ENCODE results near the gene SASH3.

- no peak for TF ChIP-seq CTCF (tag by site-specific recombination; IDR thresholded peaks at IDR 0.05)
- TF ChIP-seq ZNF639 (tag by site-specific recombination; IDR thresholded peaks at IDR 0.05) = no peak
- no peak for TF ChIP-seq ZNF626 (tag by site-specific recombination; IDR thresholded peaks at IDR 0.05)
- TF ChIP-seq ZNF239 (tag by site-specific recombination; IDR thresholded peaks at IDR 0.05) = no peak
- no peak for TF ChIP-seq ZNF211 (tag by site-specific recombination; IDR thresholded peaks at IDR 0.05; ENCODE audit: low read depth)
- TF ChIP-seq, protein P1, sequence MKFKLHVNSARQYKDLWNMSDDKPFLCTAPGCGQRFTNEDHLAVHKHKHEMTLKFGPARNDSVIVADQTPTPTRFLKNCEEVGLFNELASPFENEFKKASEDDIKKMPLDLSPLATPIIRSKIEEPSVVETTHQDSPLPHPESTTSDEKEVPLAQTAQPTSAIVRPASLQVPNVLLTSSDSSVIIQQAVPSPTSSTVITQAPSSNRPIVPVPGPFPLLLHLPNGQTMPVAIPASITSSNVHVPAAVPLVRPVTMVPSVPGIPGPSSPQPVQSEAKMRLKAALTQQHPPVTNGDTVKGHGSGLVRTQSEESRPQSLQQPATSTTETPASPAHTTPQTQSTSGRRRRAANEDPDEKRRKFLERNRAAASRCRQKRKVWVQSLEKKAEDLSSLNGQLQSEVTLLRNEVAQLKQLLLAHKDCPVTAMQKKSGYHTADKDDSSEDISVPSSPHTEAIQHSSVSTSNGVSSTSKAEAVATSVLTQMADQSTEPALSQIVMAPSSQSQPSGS (tag by site-specific recombination; IDR thresholded peaks at IDR 0.05; ENCODE audit: low read depth) = no peak
- TF ChIP-seq YY1 (tag by site-specific recombination; IDR thresholded peaks at IDR 0.05) = no peak
These were observed 11.6 kb downstream of the SASH3 start for GRCh38 chrX:129791336-129791735.

Data from HEK293 (cell line).